Stimulated activated CD8-positive, alpha-beta memory T cell treated with anti-CD3 and anti-CD28 coated beads, Interleukin-12 subunit alpha, Interleukin-12 subunit beta, amount 100 ng/mL, for 24 hours (primary cell): ENCODE results near the gene NAB2.

Experiments
- DNase-seq: peaks from one replicate; pipeline ENCODE4 v3.0.0-alpha.2; 2020; ENCODE audit errors: extremely low read depth

NAB2 gene

GRCh38 chr12:57094208-57095160 is 5.6 kb downstream of the NAB2 start:
- DNase-seq: no peak

GRCh38 chr12:57095440-57095839 is 6.5 kb downstream of the NAB2 start:
- no peak for DNase-seq

- no peak for DNase-seq
Measured at GRCh38 chr12:57096099-57096572, 7.2 kb downstream of the NAB2 start.

- no peak for DNase-seq
Measured at GRCh38 chr12:57096748-57097553, 8.0 kb downstream of the NAB2 start.

- no peak for DNase-seq
Measured at GRCh38 chr12:57097554-57097835, 8.6 kb downstream of the NAB2 start.

- DNase-seq: no peak
Measured at GRCh38 chr12:57098546-57098945, 9.6 kb downstream of the NAB2 start.

- DNase-seq: no peak
Measured at GRCh38 chr12:57099047-57099714, 10.3 kb downstream of the NAB2 start.

GRCh38 chr12:57099766-57100165 is 10.9 kb downstream of the NAB2 start:
- no peak for DNase-seq

GRCh38 chr12:57101892-57102695 is 13.2 kb downstream of the NAB2 start:
- DNase-seq: no peak

- no peak for DNase-seq
Measured at GRCh38 chr12:57103856-57104255, 14.9 kb downstream of the NAB2 start.

- DNase-seq: no peak
Measured at GRCh38 chr12:57104292-57104910, 15.5 kb downstream of the NAB2 start.

GRCh38 chr12:57105011-57105753 is 16.3 kb downstream of the NAB2 start:
- DNase-seq: no peak

GRCh38 chr12:57106021-57106708 is 17.3 kb downstream of the NAB2 start:
- DNase-seq: no peak

GRCh38 chr12:57107456-57108155 is 18.7 kb downstream of the NAB2 start:
- DNase-seq: no peak

- DNase-seq: no peak
Measured at GRCh38 chr12:57109207-57110103, 20.5 kb downstream of the NAB2 start.

- peak; percentile 47 for DNase-seq
Measured at GRCh38 chr12:57110104-57111030, 21.5 kb downstream of the NAB2 start.
